ENCODE measurements around the gene WDR18.

GRCh38 chr19:1011831-1012333 is 27.7 kb downstream of the WDR18 start:
- TF ChIP-seq CTCF (IDR thresholded peaks at IDR 0.05; ENCODE audit: low read depth, low read length, missing input control) (no peak), TAF1 (conservative IDR thresholded peaks at IDR 0.05) (no peak), EGR1 (IDR thresholded peaks at IDR 0.05; ENCODE audit: low read depth in 2 of 2) (no peak), JUND (IDR thresholded peaks at IDR 0.05) (no peak), GABPA (IDR thresholded peaks at IDR 0.05 in 1 of 2, conservative IDR thresholded peaks at IDR 0.05 in 1 of 2) (no peak), RAD21 (IDR thresholded peaks at IDR 0.05) (no peak), SP1 (IDR thresholded peaks at IDR 0.05) (no peak), REST (IDR thresholded peaks at IDR 0.05) (no peak), YY1 (IDR thresholded peaks at IDR 0.05) (no peak), ATF3 (IDR thresholded peaks at IDR 0.05) (no peak), NR2F2 (IDR thresholded peaks at IDR 0.05) (no peak)
